GM21447 (cell line): ENCODE measurements around the gene COA8.

Source experiments
- ATAC-seq: cut with Tn5 transposase; IDR thresholded peaks from one replicate; pipeline ENCODE4 v1.9.1; 2021; ENCODE audit not compliant: unreplicated experiment

The COA8 gene

GRCh38 chr14:103535891-103536565 lies 26.7 kb upstream of the COA8 start:
- ATAC-seq, result no peak

GRCh38 chr14:103536693-103537092 lies 26.1 kb upstream of the COA8 start:
- ATAC-seq, result no peak

- no peak for ATAC-seq
These were observed 25.4 kb upstream of the COA8 start for GRCh38 chr14:103537175-103537990.

- ATAC-seq, result no peak
These were observed 24.3 kb upstream of the COA8 start for GRCh38 chr14:103538291-103539055.

GRCh38 chr14:103539056-103539825 lies 23.5 kb upstream of the COA8 start:
- no peak for ATAC-seq

- no peak for ATAC-seq
These were observed 21.7 kb upstream of the COA8 start for GRCh38 chr14:103540821-103541708.

- ATAC-seq, result no peak
These were observed 20.8 kb upstream of the COA8 start for GRCh38 chr14:103541709-103542604.

GRCh38 chr14:103542605-103543088 lies 20.1 kb upstream of the COA8 start:
- no peak for ATAC-seq

GRCh38 chr14:103543140-103543539 lies 19.6 kb upstream of the COA8 start:
- ATAC-seq, result no peak

GRCh38 chr14:103543721-103544387 lies 18.9 kb upstream of the COA8 start:
- no peak for ATAC-seq

- ATAC-seq, result no peak
These were observed 18.2 kb upstream of the COA8 start for GRCh38 chr14:103544388-103545218.

- ATAC-seq, result no peak
These were observed 17.4 kb upstream of the COA8 start for GRCh38 chr14:103545219-103545914.

GRCh38 chr14:103545915-103546651 lies 16.7 kb upstream of the COA8 start:
- no peak for ATAC-seq

- no peak for ATAC-seq
These were observed 15.9 kb upstream of the COA8 start for GRCh38 chr14:103546652-103547454.

GRCh38 chr14:103547455-103547940 lies 15.3 kb upstream of the COA8 start:
- ATAC-seq, result no peak
